GM12872 (cell line): ENCODE results near the gene AP2B1.

Source experiments
- TF ChIP-seq, protein P1 (sequence below): IDR thresholded peaks from 3 replicates; pipeline ENCODE4 v1.5.1; 2011; ENCODE audit warnings: low read depth, mild to moderate bottlenecking, low read length, moderate library complexity; ENCODE audit not compliant: insufficient read depth

The AP2B1 gene

DNA sequence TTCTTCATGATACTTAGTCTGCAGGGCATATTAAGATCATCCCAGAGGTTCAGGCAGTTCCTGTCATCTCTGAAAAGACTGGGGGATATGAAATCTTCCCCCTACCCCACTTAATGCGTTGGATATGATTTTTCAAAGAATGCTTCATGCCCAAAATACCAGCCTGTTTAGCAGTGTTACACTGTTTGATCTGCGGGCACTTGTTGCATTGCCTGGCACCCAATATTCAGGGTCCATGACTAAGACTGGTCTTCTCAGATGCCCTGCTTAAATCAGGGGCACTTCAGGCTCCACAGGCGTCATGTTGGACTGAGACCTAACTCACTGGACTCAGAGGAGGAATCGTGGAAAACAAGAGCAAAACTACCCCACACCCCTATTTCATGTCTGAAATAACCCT lies 137.9 kb downstream of the AP2B1 start:
- TF ChIP-seq, protein P1, sequence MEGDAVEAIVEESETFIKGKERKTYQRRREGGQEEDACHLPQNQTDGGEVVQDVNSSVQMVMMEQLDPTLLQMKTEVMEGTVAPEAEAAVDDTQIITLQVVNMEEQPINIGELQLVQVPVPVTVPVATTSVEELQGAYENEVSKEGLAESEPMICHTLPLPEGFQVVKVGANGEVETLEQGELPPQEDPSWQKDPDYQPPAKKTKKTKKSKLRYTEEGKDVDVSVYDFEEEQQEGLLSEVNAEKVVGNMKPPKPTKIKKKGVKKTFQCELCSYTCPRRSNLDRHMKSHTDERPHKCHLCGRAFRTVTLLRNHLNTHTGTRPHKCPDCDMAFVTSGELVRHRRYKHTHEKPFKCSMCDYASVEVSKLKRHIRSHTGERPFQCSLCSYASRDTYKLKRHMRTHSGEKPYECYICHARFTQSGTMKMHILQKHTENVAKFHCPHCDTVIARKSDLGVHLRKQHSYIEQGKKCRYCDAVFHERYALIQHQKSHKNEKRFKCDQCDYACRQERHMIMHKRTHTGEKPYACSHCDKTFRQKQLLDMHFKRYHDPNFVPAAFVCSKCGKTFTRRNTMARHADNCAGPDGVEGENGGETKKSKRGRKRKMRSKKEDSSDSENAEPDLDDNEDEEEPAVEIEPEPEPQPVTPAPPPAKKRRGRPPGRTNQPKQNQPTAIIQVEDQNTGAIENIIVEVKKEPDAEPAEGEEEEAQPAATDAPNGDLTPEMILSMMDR = no peak

DNA sequence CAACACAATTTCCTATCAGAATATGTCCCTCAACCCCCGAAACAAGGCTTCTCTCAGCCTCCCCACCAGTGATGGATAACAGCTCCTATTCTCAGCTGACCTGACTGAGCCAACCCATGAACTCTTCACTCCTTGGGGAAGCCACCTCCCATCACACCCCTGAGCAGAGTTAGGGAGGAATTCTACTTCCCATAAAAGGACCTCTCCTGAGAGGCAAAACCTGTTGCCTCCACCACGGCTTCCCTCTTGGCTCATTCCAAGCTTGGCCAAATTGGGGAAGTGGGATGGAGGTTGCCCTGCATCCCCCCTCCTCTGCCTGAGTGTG lies 138.6 kb downstream of the AP2B1 start:
- TF ChIP-seq, protein P1 = no peak

DNA sequence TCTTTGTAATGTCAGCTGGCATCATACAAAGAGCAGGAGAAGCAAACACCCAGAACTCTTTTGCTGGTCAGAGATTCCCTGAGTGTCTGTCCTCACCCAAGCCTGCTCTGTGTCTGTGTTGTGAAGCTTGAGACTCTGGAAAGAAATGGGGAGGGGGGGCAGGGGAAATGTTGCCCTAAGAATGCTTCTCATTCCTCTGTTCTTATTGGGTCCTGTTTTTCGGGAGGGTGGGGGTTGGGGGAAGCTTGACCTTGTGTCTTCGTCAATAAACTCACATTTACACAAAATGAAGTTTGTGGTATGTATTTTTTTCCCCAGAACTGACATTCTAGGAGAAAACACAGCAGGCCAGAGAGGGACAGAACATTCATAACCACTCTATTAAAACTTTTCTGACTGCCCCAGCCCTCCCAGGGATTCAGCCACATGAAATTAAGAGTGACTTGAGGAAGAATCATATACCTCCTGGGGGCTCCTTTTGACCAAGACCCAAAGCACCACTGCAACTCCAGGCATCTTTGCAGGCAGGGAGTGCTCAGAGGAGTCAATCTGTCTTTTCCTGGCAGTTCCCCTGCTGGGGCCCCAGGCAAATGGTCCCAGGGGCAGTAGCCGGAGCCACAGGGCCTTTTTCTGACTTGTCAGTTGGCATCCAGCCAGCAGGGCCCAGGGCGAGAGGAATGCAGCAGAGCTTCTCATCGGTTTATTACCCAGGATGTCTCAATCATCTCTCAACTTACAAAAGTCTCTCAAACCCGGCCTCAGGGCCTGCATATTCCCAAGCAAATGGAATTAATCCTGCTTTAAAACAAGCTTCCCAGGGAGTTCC lies 139.2 kb downstream of the AP2B1 start:
- TF ChIP-seq, protein P1 = no peak

DNA sequence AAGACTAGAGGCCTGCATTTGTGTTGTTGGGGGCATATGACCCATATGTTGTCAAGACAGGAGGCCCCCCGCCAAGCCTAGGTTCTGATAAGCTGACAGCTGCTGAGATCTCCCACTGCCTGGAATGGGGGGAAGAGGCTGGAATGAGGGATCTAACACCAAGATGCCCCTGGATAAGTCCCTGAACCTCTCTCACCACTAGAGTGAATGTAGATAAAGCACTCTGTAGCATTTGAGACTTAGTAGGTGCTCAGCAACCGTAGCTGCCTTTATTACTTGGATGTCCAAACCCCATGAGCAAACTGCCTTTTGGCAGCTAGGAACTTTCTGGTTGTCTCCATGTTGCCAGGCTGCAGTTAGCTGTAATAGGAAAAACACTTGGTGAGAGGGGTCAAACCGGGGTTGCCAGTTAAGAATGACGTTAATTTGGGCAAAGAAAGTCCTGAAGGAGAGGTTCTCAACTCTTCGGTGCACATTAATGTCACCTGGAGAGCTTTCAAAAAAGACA lies 139.9 kb downstream of the AP2B1 start:
- TF ChIP-seq, protein P1 = no peak

DNA sequence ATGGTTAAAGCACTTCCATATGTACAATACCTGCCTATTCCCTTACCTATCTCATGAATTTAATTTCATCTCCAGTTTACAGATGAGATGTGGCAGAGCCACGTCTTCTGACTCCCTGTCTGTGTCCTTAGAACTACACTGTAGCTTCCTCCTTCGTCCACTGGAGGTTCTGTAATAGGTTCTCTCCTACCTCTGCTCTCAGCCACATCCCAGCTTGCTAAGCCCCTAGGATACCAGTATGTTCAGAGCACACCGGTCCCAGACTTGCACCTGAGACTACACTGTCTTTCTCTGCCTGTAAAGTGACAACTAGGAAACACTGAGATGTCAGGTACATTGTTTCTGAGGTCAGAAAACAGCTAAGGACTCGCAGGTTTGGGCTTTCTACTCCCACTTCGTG lies 140.5 kb downstream of the AP2B1 start:
- TF ChIP-seq, protein P1 = no peak

DNA sequence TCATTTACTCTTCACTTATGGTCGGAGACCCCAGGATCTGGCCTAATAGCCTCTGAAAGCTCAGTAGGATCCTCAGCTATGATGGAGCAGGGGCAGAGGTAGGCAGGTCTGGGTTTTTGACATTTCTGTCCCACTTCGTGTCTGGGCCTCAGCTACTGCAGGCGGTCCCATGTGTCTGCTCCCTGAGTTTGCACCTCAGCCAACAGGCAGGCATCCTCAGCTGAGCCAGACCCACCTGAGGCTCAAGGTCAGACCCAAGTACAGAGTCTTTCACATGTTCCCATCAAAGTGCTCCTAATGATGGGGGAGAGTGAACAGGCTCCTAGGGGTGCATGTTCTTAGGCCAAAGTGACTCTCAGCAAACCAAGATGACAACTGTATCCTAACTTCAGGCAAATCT lies 141.4 kb downstream of the AP2B1 start:
- TF ChIP-seq, protein P1 = no peak

DNA sequence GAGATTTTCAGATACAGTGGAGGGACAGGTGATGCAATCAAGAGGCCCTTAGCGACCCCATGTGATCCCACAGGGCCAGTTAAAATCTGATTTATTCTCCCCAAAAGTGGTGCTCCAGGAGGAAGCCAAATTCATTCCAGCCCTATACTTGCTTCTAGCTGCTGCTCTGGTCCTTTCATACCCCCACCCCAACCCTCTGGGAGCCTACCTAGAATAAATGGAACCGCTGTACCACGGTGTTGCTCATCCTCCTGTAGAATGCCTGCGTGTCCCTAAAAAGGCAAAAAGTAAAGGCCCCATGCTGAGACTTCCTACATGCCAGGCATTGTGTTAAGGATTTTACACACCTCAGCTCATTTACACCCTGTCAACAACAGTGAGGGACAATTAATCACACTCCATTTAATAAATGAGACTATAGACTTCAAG lies 142.3 kb downstream of the AP2B1 start:
- TF ChIP-seq, protein P1 = no peak
